Measurements from ENCODE around the gene ELK3.

ELK3 gene

GRCh38 chr12:96193725-96194575 lies at the start of gene ELK3:
Gene ELK3 (plus strand): TSS chr12:96194375.
- DNase-seq (ENCODE audit: low spot score): no peak

- no peak for DNase-seq (ENCODE audit: low spot score)
Observed at GRCh38 chr12:96146747-96147146, 47.4 kb upstream of the ELK3 start.

- DNase-seq (ENCODE audit: low spot score): no peak
Observed at GRCh38 chr12:96150442-96150841, 43.7 kb upstream of the ELK3 start.

GRCh38 chr12:96152164-96152563 lies 42.0 kb upstream of the ELK3 start:
- DNase-seq (ENCODE audit: low spot score): no peak

GRCh38 chr12:96153131-96153725 lies 40.9 kb upstream of the ELK3 start:
- no peak for DNase-seq (ENCODE audit: low spot score)

GRCh38 chr12:96155181-96155580 lies 39.0 kb upstream of the ELK3 start:
- DNase-seq (ENCODE audit: low spot score): no peak

GRCh38 chr12:96155781-96156180 lies 38.4 kb upstream of the ELK3 start:
- DNase-seq (ENCODE audit: low spot score): no peak

GRCh38 chr12:96156211-96156610 lies 38.0 kb upstream of the ELK3 start:
- DNase-seq (ENCODE audit: low spot score): no peak

- no peak for DNase-seq (ENCODE audit: low spot score)
Observed at GRCh38 chr12:96157427-96157826, 36.7 kb upstream of the ELK3 start.

- DNase-seq (ENCODE audit: low spot score): no peak
Observed at GRCh38 chr12:96164951-96165811, 29.0 kb upstream of the ELK3 start.

GRCh38 chr12:96166765-96167164 lies 27.4 kb upstream of the ELK3 start:
- DNase-seq (ENCODE audit: low spot score): peak; percentile 7

GRCh38 chr12:96167492-96167891 lies 26.7 kb upstream of the ELK3 start:
- DNase-seq (ENCODE audit: low spot score): no peak

- DNase-seq (ENCODE audit: low spot score): no peak
Observed at GRCh38 chr12:96170328-96170727, 23.8 kb upstream of the ELK3 start.

GRCh38 chr12:96170762-96171161 lies 23.4 kb upstream of the ELK3 start:
- no peak for DNase-seq (ENCODE audit: low spot score)

GRCh38 chr12:96171905-96172304 lies 22.3 kb upstream of the ELK3 start:
- no peak for DNase-seq (ENCODE audit: low spot score)

- no peak for DNase-seq (ENCODE audit: low spot score)
Observed at GRCh38 chr12:96172981-96173380, 21.2 kb upstream of the ELK3 start.

GRCh38 chr12:96176575-96176974 lies 17.6 kb upstream of the ELK3 start:
- no peak for DNase-seq (ENCODE audit: low spot score)

- no peak for DNase-seq (ENCODE audit: low spot score)
Observed at GRCh38 chr12:96177013-96177412, 17.2 kb upstream of the ELK3 start.

- DNase-seq (ENCODE audit: low spot score): no peak
Observed at GRCh38 chr12:96183734-96184370, 10.3 kb upstream of the ELK3 start.

GRCh38 chr12:96185914-96186313 lies 8.3 kb upstream of the ELK3 start:
- no peak for DNase-seq (ENCODE audit: low spot score)

GRCh38 chr12:96186607-96187301 lies 7.4 kb upstream of the ELK3 start:
- DNase-seq (ENCODE audit: low spot score): no peak

- no peak for DNase-seq (ENCODE audit: low spot score)
Observed at GRCh38 chr12:96187956-96188355, 6.2 kb upstream of the ELK3 start.
